ENCODE results near the gene PPP1R13B.
"Not testable (repeated sequence)": the region's sequence is repeated elsewhere in the genome, so short reads cannot be mapped to it uniquely, and the experiment has no call there.

The PPP1R13B gene

DNA sequence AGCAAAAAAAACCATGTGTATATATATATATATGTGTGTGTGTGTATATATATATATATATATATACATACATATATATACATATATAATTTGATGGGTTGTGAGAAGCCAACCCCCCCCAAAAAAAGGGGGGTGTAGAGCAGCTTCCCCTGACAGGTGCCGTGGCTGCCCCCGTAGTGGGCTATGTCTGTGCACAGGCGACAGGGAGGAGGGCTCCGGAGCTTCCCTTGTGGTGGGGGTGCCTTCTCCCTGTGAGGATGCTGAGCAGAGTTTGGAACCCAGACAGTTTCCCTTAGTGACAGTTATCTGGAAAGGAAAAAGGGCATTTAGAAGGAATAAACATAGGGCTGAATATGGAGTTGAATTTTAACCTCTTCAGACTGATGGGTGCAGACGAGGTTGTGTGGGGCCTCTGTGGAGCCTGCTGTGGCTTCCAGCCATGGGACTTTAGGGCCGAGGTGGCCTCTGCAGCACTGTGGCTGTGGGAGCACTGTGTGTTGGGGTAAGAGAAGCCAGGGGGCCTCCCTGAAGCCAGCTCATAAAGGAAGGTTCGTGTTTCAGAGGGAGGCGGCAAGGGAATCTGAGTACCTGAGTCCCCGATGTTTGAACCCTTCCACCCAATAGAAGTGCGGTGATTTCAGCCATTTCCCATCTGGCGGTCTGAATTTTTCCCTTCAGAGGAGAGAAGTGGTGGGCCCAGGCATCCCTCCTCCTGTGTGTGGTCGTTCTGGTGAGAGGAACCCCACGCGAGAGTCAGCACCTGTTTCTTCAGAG, 151.9 kb downstream of the PPP1R13B start:
- no peak for DNase-seq

DNA sequence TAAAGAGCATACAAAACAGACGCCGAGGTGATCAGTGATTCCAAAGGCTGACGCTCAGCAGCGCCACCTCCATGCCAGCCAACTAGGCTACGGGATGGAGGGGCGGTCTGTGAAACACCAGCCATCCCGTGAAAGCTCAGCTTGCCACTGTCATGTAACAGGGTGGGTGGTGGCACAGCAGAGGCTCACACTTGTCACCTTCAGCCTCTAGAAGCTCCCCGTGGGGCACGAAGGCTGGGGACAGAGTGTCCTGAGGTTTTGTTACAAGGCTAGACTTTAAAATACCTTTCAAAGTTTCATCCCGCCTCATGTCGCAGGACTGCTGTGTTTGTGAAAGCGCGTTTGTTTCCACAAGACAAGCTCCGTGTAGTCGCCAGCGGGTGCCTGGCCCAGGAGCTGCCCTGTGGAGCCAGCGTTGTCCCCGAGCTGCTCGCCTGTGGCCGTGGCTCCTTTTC, 152.8 kb downstream of the PPP1R13B start:
- DNase-seq, result no peak

DNA sequence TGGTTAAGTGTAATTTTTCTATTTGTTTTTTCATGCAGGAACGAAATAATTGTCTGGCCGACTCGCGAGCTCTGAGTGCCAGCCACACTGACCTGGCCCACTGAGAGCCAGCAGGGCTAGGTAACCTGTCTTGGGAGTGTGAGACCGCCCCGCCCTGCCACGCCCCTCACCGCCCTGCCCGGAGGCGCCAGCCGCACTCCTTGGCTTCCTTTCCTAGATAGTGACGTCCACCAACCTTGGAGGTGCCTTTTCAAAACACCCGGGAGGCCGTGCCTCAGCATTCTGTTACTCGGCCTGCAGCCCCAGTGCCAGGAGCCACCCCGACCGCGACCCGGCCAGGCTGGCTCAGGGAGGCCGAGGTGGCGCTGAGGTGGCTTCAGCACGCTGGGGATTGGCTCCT, 153.9 kb downstream of the PPP1R13B start:
- DNase-seq, result no peak

DNA sequence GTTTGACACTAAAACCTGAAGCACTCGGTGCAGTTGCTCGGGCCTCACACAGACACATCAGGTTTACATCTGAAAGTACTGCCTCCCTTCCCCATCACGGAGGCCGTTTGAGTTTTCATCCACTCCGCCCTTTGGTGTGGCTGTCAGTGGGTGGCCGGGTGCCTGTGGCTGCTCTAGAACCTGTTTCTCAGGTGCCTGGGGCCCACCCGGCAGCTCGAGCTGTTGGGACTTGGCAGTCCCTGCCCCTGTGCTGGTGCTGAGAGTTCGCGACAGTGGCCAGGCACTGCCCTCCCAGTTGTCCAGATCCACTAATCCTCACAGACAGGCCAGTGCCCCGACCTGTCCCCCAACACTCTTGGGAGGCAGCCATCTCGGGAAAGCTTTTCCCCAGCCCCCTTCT, 154.5 kb downstream of the PPP1R13B start:
- DNase-seq, result no peak

DNA sequence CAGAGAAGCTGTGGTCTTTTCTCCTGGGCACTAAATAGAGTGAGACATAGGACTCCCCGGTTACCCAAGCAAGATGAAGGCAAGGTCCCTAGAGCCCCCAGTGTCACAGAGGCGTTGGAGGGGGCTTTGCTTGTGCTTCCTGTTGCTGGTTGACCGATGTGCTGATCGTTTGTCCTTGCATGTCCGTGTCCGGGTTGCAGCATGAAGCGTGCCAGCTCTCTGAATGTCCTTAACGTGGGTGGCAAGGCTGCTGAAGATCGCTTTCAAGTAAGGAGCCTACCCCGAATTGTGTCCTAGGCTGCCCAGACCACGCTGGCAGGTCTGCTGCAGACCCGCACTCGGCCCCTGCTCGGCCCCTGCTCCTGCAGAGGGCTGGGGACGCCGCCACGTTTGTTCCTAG, 155.2 kb downstream of the PPP1R13B start:
- DNase-seq, result no peak

DNA sequence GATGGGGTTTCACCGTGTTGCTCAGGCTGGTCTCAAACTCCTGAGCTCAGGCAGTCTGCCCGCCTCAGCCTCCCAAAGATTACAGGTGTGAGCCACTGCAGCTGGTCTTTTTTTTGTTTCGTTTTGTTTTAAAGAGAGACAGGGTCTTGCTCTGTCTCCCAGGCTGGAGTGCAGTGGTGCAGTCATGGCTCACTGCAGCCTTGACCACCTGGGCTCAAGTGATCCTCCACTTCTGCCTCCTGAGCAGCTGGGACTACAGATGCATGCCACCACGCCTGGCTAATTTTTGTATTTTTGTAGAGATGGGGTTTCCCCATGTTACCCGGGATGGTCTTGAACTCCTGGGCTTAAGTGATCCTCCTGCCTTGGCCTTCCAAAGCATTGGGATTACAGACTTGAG, 155.7 kb downstream of the PPP1R13B start:
- not testable (repeated sequence) for DNase-seq

DNA sequence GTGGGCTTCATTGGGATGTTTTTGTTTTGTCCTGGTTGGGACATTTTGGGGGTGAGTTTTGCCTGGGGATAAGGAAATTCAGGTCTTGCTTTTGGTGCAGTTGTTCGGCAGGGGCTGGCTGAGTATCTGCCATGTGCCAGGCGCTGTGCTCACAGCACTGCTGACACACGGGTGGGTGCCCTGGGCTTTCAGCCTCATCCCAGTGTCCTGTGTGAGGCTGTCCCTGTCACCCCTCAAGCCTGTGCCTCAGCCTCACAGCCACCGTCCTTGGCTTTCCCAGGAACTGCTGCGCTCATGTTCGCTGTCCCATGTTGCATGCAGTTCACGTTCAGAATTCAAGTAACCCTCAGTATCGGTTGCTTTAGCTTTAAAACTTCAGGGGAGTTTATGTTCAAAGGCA, 157.0 kb downstream of the PPP1R13B start:
- DNase-seq, result no peak

DNA sequence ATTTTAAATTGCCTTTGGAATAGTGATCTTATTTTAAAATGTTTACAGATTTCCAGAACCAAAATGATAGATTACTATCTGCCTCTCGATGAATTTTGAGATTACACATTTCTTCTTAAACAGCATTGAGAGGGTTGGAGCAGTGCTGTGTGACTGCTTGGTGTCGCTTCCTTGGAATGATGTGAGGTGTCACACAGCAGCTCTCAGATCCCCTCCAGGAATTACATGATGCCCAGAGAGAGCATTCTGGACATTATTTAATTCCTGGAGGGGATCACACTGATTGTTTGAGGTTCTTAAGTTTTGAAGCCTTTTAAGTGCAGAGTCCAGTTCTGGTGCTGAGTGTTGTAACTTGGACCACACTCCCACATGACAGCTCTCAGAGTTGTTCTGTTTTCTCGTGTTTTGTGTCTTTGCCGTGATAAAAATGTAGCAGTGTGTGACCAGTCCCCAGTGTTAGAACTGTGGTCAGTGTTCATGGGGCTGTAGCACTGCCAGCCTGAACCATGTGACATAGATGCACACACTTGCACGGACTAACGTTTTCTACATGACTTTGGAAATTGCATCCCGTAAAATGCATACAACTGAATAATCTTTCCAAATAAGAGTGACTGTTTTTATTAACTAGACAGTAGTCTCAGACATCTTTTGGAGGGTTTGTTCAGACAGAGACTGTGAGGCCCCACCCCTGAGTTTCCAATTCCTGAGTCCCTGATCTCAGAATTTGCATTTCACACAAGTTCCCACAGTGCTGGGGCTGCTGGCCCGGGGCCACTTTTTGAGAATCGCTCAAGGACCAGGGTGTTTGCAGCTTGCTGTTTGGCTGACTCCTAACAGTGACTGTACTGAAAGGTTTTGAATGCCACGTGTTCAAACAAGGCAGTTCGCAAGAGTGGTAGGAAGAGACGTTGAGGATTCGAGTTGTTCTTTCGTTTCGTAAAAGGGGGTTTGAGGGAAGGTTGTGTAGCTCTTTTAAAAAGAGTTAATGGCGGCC, 158.2 kb downstream of the PPP1R13B start:
- DNase-seq, result no peak

DNA sequence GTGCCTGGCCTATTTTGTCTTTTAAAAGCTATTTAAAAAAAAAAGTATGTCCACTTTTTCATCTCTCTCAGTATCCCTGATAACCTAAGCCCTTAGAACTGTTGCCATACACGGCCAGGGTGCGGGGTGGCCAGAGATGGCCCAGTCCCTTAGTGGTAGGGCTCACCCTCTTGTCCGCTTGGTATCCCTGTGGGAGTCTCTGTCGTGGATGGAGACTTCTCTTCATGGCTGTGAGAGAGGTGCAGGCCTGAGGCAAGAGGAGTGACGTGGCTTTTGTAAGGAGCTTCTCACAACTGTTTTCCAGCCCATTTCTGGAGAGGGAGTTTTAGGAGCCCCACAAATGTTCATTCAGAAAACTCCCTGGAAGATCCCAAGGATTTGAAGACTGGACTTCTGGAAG, 158.9 kb downstream of the PPP1R13B start:
- DNase-seq, result no peak

DNA sequence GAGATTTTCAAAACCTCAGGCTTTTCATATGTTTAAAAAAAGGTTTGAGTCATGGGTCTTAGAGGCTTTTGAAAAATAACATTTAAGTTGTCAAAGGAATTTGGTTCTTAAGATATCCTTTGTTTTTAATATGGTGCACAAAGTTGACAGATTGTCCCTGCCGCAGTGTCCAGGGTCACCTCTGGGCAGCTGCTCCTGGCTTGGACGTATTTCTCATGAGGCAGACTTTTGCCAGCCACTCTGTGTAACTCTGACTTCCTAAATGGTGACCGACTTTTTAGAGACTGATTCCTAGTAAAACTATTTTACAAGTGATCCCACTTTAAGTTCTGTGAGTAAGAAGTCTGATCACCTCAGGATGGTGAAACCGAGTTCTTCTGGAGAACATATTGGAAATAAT, 159.7 kb downstream of the PPP1R13B start:
- DNase-seq, result no peak

DNA sequence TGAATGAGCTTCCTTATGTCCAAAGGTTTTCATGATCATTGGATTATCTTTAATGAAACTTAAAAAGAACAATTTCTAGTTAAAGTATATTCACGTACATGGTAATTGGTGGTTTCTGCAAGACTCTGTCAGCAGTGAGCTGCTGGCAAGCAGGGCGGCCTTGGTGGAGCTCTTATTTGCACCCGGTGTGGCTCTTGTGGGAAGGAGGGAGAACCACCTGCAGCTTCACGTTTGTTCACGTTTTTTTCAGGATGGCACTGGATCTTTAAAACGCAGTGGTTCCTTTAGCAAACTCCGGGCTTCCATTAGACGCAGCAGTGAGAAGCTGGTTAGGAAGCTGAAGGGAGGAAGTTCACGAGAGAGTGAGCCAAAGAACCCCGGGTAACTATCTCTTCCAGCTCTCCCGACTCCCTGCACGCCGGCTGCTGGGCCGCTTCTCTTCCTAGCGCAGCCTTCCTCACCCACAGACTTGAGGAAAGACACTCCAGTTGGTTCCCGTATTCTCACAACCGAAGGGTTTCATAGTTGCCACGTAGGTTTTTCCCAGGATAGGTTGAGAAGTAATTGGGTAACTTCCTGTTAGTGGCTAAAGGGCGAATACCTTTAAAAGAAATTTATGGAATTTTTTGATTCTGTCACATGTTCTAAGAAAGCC, 160.4 kb downstream of the PPP1R13B start:
- DNase-seq, result no peak

DNA sequence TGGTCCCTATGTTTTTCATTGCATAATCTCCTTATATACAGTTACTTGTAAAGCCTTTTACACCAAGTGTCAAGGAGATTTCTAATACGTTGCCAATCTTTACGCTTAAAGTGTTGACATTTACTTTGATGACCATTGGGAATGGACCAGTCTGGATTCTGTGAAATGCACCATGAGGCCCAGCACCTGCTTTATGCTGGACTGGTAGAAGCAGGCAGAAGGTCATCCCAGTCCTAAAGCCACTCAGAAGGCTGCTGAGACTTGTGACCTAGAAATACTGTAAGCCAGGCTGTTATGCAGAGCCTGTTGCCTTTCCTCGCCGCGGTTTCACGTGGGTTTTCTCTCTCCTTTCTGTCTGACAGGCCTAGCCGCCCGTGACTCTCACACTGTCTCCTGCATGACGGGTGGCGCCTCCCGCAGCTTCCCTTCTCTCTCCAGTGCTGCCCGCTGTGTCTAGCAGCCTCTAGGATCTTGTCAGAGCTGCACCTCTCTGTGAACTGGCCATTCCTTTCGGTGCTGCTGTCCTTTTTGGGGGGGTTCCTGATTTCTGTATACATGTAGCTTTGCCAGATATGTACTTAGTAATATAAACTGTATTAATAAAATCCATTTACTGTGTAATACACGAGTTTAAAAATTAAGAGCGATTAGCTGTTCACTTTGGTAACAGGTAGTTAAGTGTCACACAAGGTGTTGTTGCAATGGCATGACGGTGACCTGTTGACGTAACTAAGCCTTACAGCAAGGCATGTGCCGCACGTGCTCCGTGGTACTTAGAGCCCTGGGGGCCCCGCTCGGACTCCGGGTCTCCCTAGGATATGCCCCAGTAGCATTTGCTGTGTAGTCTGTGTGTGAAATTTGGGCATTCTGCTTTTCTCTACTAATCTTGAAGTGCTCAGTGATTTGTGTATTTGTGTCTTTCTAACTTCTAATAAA, 161.8 kb downstream of the PPP1R13B start:
- DNase-seq, result no peak

DNA sequence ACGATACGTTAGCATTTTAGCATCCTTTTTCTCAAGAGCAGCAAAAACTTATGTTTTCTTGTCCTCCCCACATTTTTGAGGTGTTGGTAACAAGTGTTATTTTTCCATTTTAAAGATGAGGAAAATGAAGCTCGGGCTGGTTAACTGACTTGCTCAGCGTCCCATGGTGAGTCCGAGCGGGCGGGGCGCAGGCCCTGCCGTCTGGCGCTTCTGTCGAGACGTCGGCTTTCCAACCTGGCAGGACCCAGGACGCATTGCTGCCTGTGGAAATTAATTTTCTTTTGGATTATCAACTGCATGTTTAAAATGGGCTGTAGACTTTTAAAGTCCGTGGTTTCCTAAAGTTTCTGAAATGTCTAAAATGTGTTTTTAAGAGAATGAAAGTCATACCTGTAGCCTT, 162.5 kb downstream of the PPP1R13B start:
- no peak for DNase-seq

DNA sequence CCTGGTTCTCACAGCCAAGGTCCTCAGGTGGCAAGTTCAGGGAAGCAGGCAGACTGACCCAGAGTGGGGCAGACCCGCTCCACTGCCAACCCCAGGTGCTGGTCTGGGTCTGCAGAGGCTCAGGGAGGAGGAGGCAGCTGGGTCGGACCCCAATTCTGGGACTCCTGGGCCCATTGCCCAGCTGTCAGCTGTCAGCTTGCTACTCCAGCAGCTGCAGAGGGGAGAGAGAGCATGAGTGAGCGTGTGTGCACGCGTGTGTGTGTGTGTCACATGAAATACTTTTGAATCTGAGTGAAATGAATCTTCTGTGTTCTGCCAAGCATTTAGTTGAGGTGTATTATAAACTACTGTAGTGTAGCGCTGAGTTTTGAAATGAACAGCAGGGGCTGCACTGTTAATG, 162.9 kb downstream of the PPP1R13B start:
- no peak for DNase-seq

Measured in CD4-positive, alpha-beta T cell treated with Interferon gamma for 1 hour (primary cell).